GM15510 (cell line): Measurements from ENCODE around the gene SDR42E2.

Experiments
- POLR2A ChIP-seq: IDR thresholded peaks from 3 replicates; pipeline ENCODE4 v1.6.1; 2011; ENCODE audit warnings: borderline replicate concordance; ENCODE audit not compliant: insufficient read length; ENCODE audit errors: extremely low read depth

The SDR42E2 gene

GRCh38 chr16:22161999-22162655 is at the start of gene SDR42E2:
TSS of gene SDR42E2 (plus strand) at chr16:22162506. CDS start at chr16:22165583, 3,077 bp downstream.
- no peak for TF ChIP-seq POLR2A

GRCh38 chr16:22116095-22116700 is 46.1 kb upstream of the SDR42E2 start:
- TF ChIP-seq POLR2A, result no peak

- TF ChIP-seq POLR2A, result no peak
Observed at GRCh38 chr16:22117609-22118008, 44.7 kb upstream of the SDR42E2 start.

GRCh38 chr16:22120440-22120839 is 41.9 kb upstream of the SDR42E2 start:
- no peak for TF ChIP-seq POLR2A

DNA sequence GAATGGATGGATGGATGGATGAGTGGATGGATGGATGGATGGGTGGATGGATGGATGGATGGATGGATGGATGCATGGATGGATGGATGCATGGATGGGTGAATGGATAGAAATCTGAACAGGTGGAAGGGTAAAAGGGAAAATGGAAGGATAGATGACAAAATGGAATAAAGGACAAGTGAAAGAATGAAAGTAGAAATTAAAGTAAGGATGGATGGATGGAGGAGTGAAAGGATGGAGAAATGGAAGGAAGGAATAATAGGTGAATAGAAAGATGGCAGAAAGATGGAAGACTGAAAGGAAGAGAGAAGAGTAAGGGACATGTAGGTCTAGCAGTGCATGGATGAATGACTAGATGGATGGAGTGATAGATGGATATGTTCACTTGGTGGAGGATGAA is 40.1 kb upstream of the SDR42E2 start:
- TF ChIP-seq POLR2A, result no peak

GRCh38 chr16:22123146-22123545 is 39.2 kb upstream of the SDR42E2 start:
- TF ChIP-seq POLR2A, result no peak

DNA sequence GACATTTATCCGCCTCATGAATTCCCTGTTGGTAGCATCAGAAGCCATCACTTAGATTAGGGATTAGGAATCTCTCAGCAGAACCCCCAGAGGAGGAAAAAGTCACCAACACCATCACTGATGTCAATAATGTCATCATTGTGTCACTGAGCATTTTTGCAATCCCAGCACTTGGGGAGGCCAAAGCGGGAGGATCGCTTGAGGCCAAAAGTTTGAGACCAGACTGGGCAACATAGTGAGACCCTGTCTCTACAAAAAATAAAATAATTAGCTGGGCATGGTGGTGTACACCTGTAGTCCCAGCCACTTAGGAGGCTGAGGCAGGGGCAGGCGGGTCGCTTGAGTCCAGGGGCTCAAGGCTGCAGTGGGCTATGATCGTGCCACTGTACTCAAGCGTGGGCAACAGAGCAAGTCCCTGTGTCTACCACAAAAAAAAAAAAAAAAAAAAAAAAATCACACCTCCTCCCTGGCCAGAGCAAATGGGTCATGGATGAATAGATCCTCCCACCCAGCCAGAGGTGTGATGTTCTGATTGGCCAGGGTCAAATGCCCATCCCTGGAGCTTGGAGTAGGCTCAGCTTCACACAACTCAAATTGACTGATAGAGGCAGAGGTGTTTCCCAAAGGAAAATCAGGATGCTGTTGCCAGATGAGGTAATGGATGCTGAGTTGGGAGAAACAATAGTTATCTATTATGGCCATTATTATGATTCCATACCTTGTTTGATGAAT is 38.4 kb upstream of the SDR42E2 start:
- no peak for TF ChIP-seq POLR2A

DNA sequence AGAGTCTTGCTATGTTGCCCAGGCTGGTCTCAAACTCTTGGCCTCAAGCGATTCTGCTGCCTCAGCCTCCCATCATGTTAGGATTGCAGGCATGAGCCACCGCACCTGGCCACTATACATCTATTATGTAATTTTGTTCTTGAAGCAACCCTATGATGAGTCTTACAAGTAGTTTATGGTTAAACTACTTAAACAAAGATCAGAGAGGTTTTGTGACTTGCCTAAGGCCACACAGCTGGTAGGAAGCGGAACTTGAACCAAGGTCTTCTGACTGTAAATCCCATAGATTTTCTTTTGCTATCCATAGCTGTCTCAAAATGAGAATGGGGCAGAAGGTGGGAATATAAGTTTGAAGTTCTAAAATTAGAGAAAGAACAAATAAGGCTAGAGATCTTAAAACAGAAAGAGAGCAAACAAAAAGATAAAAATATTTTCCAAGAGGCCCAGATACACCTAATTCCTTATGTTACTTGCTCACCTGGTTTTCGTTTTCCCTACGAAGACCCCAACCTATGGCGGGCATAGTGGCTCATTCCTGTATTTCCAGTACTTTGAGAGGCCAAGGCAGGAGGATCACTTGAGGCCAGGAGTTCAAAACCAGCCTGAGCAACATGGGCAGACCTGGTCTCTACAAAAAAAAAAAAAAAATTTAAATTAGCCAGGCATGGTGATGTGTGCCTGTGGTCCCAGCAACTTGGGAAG is 37.6 kb upstream of the SDR42E2 start:
- TF ChIP-seq POLR2A, result no peak

DNA sequence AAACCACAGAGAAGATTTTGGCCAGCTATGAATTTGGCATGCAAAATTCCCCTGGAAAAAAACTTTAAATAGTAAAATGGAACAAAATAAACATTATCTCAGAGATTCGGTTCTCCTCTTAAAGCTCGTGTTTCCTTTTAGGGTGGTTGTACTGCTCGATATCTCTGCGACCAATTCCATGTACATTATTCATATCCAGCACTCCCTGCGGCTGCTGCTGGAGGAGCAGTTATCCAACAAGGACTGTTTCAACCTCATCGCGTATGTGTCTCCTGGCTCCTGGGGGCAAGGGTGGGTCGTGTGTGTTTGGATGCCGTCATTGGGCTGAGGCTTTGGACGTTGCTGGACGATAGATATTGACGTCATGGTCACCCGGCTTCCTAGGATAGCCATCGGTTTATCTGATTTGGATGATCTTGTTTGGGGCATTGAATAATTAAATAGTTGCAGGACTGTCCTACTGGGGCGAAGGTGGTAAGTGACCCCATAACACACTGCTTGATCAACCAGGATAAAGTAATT is 36.2 kb upstream of the SDR42E2 start:
- no peak for TF ChIP-seq POLR2A

- TF ChIP-seq POLR2A, result no peak
Observed at GRCh38 chr16:22130528-22130927, 31.8 kb upstream of the SDR42E2 start.

DNA sequence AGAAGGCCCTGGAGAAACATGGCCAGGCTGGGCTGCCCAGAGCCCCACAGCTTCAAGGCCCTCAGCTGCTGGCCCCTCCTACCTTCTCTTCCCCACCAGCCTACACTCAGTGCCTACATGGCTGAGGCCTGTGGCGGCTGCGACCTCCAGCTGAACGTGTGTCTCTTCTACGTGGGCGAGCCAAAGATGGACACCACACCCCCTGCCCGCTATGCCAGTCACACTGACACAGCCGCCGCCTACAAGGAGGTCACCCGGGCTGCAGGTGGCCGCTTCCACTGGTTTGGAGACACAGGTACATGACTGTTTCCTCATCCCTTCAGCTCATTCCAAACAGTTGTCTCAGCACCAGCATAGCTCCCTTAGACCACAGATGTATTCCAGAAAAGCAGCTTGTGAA is 29.5 kb upstream of the SDR42E2 start:
- TF ChIP-seq POLR2A, result no peak

GRCh38 chr16:22138482-22138881 is 23.8 kb upstream of the SDR42E2 start:
- TF ChIP-seq POLR2A, result no peak

DNA sequence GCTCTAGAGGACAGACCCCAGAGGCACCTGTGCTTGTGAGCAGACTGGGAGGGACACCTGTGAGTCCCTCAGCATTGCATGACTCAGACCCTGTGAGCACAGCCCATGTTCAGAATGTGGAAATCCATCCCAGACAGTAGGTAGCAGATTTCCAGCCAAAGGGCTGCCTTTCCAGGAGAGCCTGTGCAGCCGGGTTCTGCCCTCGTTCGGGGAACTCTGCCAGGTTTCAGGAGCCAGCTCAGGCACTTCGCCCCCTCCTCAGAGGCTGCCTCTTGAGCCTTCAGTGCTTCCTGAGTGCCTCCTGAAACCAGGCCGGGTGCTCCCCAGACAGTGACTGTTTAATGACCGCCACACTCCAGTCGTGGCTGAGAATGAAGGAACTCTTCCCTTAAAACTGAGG is 23.3 kb upstream of the SDR42E2 start:
- TF ChIP-seq POLR2A, result no peak

- TF ChIP-seq POLR2A, result no peak
Observed at GRCh38 chr16:22139732-22140131, 22.6 kb upstream of the SDR42E2 start.

DNA sequence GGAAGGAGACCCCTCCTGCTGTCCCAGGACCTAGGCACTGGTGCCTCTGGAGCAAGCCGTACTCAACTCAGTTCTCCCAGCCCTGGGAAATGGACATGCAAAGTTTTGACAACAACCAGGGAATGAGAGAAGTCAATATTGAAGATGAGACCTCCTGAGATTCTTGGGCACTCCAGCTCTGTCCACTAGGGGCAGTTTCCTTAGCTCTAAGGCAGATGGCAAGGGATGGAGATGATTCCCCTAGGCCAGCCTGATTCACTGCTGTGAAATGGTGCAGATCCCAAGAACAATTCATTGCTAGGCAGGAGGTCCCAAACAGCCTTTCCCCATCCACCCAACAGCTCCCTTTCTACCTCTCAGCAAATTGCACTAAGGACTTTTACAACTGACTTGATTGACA is 20.5 kb upstream of the SDR42E2 start:
- TF ChIP-seq POLR2A, result no peak
